Stimulated activated CD4-positive, alpha-beta T cell treated with anti-CD3 and anti-CD28 coated beads, Interleukin-4, amount 100 ng/mL, for 24 hours (primary cell): ENCODE results near the gene FSIP1.

ENCODE experiments used
- DNase-seq: peaks from one replicate; pipeline ENCODE4 v3.0.0-alpha.2; 2020

The FSIP1 gene

DNA sequence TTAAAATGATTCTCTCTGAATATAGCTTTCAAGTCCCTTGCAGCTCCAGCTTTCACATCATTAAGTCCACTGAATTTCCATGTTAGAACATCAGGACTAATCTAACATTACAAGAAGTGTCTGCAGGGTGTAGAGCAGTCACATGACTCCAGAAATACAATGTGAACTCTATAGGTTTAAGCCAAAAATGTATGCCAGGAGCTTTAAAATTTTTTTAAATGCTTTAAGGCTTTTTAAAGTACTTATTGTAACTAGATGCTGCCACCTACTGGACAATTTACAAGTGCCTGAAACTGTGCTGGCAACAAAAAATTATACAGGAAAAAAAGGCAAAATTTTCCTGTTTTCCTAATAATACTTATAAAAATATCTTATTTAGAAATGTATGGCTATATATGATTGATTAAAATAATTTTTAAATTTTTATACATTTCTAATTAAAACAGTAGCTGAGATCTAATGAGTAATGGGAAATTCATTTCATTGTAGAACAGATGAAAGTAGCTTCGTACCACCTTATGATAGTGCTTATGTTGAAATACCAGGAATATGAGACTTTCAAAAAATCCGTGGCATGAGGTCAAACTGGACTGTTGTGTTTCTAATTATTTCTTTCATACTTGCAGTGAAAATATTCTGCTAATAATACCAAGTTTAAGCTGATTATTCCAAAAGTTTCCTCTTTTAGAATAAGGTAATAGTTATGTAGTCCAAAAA lies 25.7 kb downstream of the FSIP1 start:
- DNase-seq, result peak; percentile 29

GRCh38 chr15:39752991-39753390 lies 29.6 kb downstream of the FSIP1 start:
- DNase-seq, result no peak

- no peak for DNase-seq
Observed at GRCh38 chr15:39752246-39752645, 30.4 kb downstream of the FSIP1 start.

GRCh38 chr15:39748276-39748675 lies 34.4 kb downstream of the FSIP1 start:
- no peak for DNase-seq

DNA sequence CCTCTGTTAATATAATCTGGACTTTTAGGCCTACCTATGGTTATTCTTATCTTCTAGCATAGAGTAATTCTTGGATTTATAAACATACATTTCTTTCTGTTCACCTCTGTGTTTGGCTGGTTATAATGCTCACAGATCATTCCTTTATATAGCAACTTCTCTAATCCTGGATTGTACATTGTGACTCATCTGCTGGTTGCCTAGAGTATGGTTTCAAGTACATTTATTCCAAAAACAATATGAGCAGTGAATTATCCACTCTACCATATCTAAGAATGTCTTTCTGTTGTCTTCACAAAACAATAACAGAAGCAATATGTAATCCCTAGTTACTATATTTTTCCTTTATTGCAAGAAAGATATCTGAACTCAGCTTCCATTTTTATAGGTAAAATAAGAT lies 35.3 kb downstream of the FSIP1 start:
- no peak for DNase-seq

GRCh38 chr15:39746714-39747276 lies 35.8 kb downstream of the FSIP1 start:
- no peak for DNase-seq

DNA sequence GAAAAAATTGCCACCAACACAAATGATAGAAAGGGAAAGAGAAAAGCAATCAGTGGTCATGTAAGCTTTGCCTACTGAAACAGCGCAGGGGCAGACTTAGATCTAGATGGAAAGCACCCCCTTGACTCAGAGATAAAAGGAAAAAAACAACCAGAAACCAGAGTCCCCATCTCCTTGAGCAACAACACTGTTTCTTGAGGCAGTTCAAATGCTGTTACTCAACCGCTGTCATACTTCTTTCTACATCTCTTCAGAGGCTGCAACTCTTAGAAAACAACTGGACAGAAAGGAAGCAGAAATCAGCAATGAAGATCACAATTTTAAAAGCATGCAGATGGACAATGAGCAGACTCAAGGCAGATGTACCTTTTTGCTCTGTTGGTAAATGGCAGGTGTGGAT lies 36.5 kb downstream of the FSIP1 start:
- no peak for DNase-seq

DNA sequence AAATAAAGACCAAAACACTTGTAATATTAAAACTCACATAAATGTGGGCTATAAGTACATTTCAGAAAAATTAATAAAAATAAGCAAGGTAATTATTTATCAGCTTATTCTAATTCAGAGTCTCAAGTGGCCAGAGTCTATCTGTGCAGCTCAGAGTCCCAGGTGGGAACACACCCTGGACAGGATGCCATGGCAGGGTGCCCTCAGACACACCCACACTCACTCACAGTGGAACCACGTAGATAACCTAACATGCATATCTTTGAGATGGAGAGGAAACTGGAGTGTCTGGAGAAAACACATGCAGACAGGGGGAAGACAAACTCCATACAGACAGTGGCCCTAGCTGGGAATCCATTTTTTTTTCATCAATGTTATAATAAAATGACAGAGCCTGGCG lies 37.2 kb downstream of the FSIP1 start:
- no peak for DNase-seq

DNA sequence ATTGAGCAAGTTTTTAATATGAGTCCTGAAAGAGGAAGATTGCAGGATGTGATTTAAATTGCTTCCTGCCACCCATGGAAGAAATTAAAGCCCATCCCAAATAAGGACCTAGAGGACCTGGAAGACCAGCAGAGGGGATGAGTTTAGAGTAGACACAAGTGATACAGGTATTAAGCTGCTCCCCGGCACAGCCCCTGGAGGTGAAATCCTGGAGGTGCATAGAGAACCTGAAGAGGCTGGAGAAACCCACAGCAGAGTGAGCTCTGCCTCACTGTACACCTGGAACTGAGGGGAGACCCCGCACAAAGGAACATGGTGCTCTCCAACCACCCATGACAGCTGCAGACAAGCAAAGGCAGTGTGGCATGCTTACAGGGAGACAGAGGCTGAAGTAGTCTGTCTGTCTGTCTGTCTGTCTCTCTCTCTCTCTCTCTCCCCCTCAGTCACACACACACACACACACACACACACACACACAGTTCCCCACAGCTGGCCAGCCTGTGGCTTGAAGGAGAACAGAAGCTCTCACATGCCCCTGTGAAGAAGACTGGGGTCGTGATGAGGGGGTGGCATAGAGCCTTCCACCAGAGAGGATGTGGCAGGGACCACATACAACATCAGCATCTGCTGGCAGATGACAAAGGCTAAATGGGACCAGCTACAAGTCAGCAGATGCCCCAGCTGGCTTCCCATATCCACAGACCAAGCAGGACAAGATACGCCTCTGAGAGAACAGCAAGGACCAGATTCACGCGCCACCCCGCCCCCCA lies 38.1 kb downstream of the FSIP1 start:
- DNase-seq, result no peak

- no peak for DNase-seq
Observed at GRCh38 chr15:39743611-39744010, 39.0 kb downstream of the FSIP1 start.

GRCh38 chr15:39741258-39741657 lies 41.4 kb downstream of the FSIP1 start:
- DNase-seq, result no peak

- no peak for DNase-seq
Observed at GRCh38 chr15:39738998-39739397, 43.6 kb downstream of the FSIP1 start.

- DNase-seq, result no peak
Observed at GRCh38 chr15:39737196-39737550, 45.5 kb downstream of the FSIP1 start.

DNA sequence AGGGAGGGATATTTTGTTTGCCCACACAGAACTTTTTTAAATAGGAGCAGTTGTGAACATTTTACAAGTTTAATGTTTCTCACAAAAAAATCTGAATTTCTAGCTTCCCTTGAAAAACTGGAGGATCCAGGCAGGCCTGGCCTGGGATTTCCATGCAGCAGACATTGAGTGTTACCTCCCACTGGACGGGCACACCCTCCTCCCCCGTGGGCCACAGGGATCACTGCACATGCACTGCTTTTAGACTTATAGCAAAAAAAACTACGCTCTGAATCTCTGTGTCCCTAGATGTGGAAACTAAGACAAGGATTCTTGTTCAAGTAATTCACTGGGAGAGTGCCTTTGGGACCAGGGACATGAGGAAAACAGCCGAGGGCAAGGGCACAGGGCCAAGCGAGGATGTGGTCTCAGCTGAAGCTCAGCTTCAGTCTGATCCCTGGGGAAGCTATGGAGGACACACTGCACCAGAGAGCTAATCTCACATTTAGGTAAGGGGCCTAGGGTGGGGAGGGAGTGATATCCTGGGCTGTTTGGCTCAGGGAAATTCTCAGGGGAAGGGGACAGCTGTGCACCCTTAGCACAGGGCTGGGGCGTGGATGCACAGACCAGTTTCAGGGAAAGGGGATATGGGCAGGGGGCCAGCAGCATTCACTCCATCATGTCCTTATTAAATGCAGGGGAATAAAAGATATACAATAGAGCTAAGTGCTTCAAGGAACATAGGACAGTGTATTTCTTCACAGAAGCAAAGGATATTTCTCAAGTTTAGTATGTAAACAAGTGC lies 46.0 kb downstream of the FSIP1 start:
- no peak for DNase-seq

DNA sequence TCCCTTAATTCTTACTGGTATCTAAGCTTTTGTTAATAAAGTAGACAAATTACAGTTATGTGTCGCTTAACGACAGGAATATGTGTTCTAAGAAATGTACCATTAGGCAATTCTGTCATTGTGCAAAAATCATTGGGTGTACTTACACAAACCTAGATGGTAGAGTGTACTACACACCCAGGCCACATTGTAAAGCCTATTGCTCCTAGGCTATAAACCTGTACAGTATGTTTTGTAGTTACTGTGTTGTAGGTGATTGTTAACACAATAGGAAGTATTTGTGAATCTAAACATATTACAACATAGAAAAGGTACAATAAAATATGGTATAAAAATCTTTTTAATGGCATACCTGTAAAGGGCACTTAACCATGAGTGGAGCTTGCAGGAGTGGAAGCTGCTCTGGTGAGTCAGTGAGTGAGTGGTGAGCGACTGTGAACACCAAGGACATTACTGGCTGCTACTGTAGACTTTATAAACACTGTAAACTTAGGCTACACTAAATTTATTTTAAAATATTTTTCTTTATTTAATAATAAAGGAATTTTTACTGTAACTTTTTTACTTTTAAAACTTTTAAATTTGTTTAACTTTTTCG lies 47.4 kb downstream of the FSIP1 start:
- DNase-seq, result no peak

DNA sequence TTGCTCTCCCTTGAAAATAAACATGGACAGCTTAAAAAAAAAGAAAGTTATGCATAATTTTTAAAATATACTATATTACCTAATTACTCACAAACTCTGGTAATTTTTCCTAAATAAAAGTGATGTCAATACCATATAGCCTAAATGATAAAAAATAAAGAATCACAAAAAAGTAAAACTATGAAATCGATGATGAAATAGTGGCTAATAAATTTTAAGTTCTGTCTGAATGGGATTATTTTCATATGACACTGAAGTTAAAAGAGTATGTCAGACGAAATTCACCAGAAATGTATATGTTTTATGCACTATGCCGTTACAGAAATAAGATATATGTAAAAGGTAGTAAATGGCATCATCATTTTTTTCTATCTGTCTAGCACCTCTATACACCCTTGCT lies 51.4 kb downstream of the FSIP1 start:
- DNase-seq, result no peak

GRCh38 chr15:39730552-39730951 lies 52.1 kb downstream of the FSIP1 start:
- no peak for DNase-seq

DNA sequence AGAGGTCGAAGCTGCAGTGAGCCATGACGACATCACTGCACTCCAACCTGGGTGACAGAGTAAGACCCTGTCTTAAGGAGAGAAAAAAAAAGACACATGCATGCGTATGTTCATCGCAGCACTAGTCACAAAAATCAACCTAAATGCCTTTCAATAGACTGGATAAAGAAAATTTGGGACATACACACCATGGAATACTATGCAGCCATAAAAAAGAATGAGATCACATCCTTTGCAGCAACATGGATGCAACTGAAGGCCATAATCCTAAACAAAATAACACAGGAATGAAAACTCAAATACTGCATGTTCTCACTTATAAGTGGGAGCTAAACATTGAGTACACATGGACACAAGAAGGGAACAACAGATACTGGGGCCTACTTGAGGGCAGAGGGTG lies 53.1 kb downstream of the FSIP1 start:
- DNase-seq, result no peak

- no peak for DNase-seq
Observed at GRCh38 chr15:39728845-39729244, 53.8 kb downstream of the FSIP1 start.

DNA sequence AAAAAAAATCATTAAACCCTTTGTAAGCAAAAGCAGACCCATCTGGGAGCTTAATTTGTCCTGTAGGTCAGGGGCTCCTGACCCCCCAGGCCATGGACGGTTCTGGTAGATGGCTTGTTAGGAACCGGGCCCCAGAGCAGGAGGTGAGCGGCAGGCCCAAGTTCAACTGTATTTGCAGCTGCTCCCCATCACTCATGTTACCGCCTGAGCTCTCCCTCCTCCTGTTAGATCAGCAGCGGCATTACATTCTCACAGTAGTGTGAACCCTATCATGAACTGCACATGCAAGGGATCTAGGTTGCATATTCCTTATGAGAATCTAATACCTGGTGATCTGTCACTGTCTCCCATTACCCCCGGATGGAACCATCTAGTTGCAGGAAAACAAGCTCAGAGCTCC lies 60.7 kb downstream of the FSIP1 start:
- DNase-seq, result no peak

GRCh38 chr15:39720621-39721611 lies 61.7 kb downstream of the FSIP1 start:
- DNase-seq, result no peak

GRCh38 chr15:39720081-39720480 lies 62.6 kb downstream of the FSIP1 start:
- DNase-seq, result no peak
